ENCODE measurements around the gene CENPC. TPM values are rescaled to one million over a fixed set of nuclear protein-coding genes. Genes with fewer than 3 reads are reported as not detected.

CENPC gene
- total RNA-seq, 4 donors from 2014 or later: 28.7 to 38.8 (median 34.8) TPM

- no peak for TF ChIP-seq CTCF (IDR thresholded peaks at IDR 0.05; ENCODE audit: low read depth)
Measured at GRCh38 chr4:67466751-67467150, 78.6 kb downstream of the CENPC start.

- TF ChIP-seq CTCF (IDR thresholded peaks at IDR 0.05; ENCODE audit: low read depth): no peak
Measured at GRCh38 chr4:67465763-67466052, 79.6 kb downstream of the CENPC start.

GRCh38 chr4:67465032-67465762 is 80.1 kb downstream of the CENPC start:
- TF ChIP-seq CTCF (IDR thresholded peaks at IDR 0.05; ENCODE audit: low read depth): no peak

GRCh38 chr4:67460574-67460973 is 84.7 kb downstream of the CENPC start:
- no peak for TF ChIP-seq CTCF (IDR thresholded peaks at IDR 0.05; ENCODE audit: low read depth)

- TF ChIP-seq CTCF (IDR thresholded peaks at IDR 0.05; ENCODE audit: low read depth): no peak
Measured at GRCh38 chr4:67459164-67459563, 86.1 kb downstream of the CENPC start.

GRCh38 chr4:67456577-67457196 is 88.6 kb downstream of the CENPC start:
- no peak for TF ChIP-seq CTCF (IDR thresholded peaks at IDR 0.05; ENCODE audit: low read depth)

GRCh38 chr4:67452100-67452845 is 93.0 kb downstream of the CENPC start:
- no peak for TF ChIP-seq CTCF (IDR thresholded peaks at IDR 0.05; ENCODE audit: low read depth)
